ENCODE data around the gene MFSD1.

GRCh38 chr3:158839966-158840365, 38.1 kb downstream of the MFSD1 start:
- TF ChIP-seq CTCF (IDR thresholded peaks at IDR 0.05), result no peak
- TF ChIP-seq POLR2A (IDR thresholded peaks at IDR 0.05), result no peak
